GM18526 (cell line): ENCODE data around the gene PRKG1.

ENCODE experiments used
- POLR2A ChIP-seq: IDR thresholded peaks from 3 replicates; pipeline ENCODE4 v1.6.1; 2011; ENCODE audit not compliant: insufficient read length; ENCODE audit errors: extremely low read depth

Gene PRKG1

GRCh38 chr10:52040486-52040885 is 966.2 kb downstream of the PRKG1 start:
- TF ChIP-seq POLR2A, result no peak

- no peak for TF ChIP-seq POLR2A
These were observed 969.5 kb downstream of the PRKG1 start for GRCh38 chr10:52043811-52044210.

DNA sequence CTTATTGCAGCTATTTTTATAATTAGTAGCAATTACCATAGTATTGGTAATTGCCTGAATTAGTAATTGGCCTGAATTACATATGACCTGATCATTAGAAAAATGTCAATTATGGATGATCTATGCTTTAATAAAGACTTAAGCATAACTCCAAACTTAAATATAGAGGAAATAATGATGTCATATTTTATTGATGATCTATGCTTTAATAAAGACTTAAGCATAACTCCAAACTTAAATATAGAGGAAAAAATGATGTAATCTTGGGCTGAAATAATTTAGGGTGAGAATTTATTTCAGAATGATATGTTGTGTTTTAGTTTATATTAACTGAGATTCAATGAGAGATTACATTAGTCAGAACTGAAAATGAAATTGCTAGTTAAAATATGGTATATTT is 973.8 kb downstream of the PRKG1 start:
- TF ChIP-seq POLR2A, result no peak

DNA sequence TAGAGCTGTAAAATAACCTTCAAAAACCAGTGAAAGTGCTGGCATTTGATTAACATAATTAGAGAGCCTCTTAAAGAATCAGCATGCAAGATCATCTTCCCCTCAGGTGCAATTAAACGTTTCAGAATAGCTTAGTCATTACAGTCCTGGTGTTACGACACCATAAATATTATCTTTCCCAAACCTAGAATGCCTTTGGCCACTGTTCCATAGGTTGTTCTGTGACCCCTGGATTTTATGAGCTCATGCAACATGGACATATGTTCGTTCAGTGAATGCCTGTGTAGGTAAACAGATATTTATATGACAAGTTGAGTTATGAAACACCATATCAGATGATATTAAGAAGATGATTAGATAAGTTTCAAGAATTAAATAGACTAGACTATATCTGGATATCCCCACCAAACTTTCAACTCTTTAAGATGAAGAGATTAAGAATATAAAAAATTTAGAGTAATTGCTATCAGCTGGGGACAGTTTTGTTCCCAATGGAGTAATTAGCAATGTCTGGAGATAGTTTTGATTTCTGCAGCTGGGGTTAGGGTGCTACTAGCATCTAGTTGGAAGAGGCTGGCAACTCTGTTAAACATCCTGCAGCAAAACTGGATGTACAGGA is 976.3 kb downstream of the PRKG1 start:
- no peak for TF ChIP-seq POLR2A

GRCh38 chr10:52053497-52053896 is 979.2 kb downstream of the PRKG1 start:
- no peak for TF ChIP-seq POLR2A

DNA sequence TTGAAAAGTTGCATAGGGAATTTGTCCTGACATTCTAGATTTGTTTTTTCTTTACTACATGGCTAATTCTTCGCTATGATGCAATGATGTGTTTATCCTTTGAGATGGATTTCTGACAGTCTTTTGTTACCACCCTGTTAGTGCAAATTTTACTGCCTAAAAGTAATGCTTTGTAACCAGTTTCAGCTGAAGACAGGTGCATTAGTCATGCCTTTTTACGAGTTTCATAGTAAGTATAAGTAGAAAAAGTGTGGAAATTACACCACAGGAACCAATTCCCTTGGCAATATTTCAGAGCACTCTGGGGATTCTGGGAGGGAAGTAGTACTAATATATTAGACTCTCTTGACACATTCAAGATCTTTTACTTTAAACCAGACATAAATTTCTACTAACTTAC is 982.0 kb downstream of the PRKG1 start:
- no peak for TF ChIP-seq POLR2A

DNA sequence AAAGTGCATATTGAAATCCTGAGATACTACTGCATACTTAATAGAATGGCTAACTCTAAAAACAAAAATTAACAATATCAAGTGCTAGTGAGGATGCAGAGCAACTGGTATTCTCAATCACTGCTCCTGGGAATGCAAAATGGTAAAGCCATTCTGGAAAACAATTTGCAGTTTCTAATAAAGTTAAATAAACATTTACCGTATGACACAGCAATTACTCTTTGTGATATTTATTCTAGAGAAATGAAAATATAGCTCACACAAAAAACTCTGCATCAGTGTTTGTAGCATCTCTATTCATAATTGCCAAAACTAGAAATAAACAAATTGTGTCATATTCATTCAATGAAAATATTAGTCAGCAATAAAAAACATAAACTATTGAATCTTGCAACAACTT is 984.8 kb downstream of the PRKG1 start:
- TF ChIP-seq POLR2A, result no peak

DNA sequence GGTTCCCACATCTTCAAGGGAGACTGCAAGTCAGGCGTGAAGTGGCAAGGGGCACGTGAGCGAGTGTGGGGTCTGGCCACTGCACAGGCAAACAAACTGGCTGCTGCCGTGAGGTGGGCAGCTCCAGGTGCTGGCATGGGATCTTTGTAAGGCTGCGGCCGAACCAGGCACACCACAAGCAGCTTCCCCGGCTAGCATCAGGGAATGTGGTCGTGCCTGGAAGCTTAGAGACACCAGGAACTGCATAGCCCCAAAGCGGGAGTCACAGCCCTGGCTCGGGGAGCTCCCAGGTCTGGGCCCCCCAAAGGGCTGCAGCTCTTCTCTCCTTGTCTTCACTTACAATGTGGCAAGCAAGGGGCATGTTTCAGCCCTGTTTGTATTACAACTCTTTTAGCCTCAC is 988.9 kb downstream of the PRKG1 start:
- TF ChIP-seq POLR2A, result no peak

DNA sequence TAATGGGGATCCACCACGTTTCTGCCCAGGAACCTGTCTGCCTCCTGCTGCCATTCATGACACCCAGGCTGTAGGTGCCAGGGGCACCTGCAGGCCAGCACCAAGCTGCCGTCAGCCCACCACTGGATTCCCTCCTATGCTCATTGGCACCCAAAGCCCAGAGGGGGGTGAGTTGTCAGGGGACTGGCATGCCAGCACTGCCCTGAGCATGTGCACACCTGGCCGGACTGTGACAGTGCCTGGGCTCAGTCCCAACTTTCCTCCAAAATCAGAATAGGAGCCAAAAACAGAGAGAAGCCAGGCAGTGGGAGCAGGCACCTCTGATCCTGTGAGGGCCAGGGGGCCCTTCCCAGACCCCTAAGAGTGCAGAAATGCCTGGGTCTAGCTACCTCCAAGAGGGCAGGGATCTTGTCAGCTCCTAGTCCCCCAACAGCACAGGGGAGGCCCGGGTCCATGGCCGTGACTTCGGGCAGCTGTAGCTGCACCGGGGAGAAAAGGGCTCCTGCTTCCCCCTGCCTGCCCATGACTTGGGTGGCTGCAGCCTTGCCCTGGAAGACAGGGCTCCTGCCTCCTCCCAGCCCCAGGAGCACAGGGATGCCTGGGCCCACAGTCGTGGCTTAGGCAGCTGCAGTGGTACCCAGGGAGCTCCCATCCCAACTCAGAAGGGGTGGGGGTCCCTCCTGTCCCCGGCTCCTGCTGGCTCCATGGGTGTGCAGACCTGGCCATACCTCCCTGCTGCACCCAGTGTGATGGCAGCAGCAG is 990.0 kb downstream of the PRKG1 start:
- TF ChIP-seq POLR2A, result no peak

GRCh38 chr10:52066383-52066782 is 992.1 kb downstream of the PRKG1 start:
- TF ChIP-seq POLR2A, result no peak

DNA sequence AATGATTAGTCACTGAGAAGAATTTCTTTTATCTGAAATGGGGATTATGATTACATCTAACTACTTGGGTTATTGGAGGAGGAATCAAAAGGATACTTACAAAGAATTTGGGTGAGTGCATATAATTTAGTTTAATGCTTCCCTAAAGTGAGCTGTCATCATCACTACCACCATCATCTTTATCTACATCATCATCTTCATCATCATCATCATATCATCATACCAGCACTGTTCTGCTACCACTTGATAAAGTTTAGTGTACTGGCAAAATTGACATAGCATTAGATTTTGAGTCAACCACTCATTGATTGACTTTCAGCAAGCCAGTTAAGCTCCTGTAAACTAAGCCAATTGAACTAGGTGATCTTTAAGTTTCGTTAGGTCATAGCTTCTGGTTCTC is 994.2 kb downstream of the PRKG1 start:
- no peak for TF ChIP-seq POLR2A

DNA sequence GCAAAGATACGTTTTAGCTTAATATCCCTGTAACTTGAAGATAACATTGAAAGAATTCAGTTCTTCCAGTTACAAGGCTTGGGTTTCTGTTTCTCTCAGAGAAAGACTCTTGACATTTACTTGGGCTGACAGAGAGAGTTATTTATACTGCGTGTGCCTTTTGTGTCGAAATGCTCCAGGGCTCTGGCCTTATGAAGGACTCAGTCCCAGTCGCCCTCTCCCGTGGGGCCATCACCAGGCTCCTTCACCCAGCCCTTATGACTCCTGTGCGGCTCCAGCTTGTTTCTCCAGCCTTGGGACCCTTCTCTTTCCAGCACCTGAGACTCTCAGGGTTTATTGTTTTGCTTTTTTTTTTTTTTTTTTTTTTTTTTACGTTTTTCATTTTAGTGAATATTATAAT is 997.5 kb downstream of the PRKG1 start:
- TF ChIP-seq POLR2A, result no peak

- TF ChIP-seq POLR2A, result no peak
These were observed 1000.3 kb downstream of the PRKG1 start for GRCh38 chr10:52074505-52075026.

DNA sequence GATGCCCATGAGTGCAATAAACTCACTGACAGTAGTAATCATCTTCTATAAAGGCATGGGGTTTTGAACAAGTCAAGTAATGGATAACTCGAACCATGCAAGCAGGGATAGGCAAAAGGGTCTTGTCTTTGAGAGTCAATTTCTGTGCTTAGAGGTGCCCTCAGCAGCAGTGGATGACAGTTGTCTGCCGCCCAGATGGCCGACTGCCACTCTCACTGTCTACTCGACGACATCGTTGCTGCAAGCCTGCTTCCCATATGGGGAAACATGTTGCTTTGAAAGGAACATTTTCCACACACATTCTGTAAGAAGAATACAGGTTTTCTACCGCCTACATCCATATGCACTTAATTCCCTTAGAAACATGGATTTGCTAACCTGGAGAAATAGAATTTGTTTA is 1003.5 kb downstream of the PRKG1 start:
- TF ChIP-seq POLR2A, result no peak

DNA sequence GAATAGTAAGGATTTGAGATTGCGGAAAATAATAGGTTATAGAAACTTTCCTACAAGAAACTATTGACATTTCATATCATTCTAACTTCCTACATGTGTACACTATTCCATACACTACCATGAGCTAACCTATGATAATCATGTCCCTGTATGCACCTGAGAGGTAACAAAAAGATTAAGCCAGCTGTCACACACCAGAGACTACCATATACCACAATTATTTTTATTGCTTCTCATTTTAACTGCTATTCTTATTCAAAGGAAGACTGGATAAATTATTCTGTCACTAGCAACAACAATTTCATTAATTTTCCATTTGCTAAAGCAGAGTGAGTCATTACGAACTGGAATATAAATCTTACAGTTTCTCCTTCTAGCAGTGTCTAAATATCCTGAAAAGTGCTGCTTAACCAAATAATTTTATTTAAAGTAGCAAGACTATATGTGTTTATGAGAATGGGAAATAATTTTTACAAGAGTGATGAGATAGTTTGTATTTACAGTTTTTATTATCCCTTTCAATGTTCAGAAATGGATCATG is 1004.2 kb downstream of the PRKG1 start:
- no peak for TF ChIP-seq POLR2A

DNA sequence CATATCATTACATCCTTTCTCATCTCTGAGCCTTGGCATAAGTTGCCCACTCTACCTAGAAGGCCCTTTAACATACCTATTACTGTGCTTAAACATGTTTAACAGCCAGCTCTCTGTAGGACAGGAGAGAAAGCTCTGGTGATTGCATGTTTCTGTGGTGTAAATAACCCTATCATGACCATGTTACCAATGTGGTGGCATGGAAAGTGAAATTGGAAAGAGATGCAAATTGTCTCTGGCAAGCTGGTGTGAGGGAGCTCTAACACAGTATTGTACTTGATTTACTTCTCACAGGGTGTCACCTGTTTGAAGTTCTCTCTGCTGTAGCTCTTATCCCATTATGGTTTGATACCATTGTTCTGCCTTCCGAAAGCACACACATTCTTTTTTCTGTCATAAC is 1008.0 kb downstream of the PRKG1 start:
- TF ChIP-seq POLR2A, result no peak
